ENCODE measurements around the gene C5orf46.

The C5orf46 gene

GRCh38 chr5:147844846-147845245 is 61.5 kb downstream of the C5orf46 start:
- no peak for TF ChIP-seq CTCF (IDR thresholded peaks at IDR 0.05; ENCODE audit: low read depth, low read length)
- DNase-seq (ENCODE audit: extremely low read depth, low read depth), result no peak

GRCh38 chr5:147842869-147843268 is 63.5 kb downstream of the C5orf46 start:
- no peak for TF ChIP-seq CTCF (IDR thresholded peaks at IDR 0.05; ENCODE audit: low read depth, low read length)
- no peak for DNase-seq (ENCODE audit: extremely low read depth, low read depth)

All from AG09319 (cell line).